CD4-positive, alpha-beta T cell treated with Interleukin-21 for 1 hour (primary cell): ENCODE results near the gene DYNLT1.
"Not testable (repeated sequence)": the region's sequence is repeated elsewhere in the genome, so short reads cannot be mapped to it uniquely, and the experiment has no call there.

Source experiments
- DNase-seq: peaks from one replicate; pipeline ENCODE4 v3.0.0-alpha.2; 2020

The DYNLT1 gene

DNA sequence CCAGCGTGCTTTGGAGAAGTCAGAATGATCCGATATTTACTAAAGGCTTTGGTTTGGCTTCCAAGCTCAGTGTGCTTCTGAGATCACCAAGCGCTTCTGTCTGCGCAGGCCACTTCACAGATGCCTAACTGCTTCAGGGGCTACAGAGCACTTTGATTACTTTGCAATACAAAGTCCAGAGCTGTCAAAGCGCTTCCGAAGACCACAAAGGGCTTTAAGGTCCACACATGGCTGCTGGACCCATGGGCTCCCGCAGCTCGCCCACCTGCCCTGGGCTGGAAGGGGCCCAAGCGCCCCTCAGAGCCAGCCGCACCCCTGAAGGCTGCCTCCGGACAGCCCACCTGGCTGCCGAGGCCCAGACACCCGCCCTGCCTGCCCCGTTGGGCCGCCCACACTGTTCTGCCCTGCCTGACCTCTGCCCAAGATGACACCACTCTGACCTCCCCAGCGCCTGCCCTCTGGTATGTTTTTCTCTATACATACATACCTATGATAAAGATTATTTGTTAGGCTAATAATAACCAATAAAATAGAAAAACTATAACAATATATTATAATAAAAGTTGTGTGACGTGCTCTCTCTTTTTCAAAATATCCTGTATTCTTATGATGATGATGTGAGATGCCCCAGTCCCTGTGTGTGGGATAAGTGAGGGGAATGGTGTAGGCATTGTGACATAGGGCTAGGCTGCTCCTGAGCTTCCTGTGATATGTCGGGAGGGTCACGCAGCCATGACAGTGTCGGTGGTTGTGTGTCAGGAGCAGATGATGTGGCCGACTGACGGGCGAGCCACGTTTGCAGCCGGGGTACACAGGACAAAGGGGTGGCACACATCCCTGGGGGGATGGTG, 22.6 kb downstream of the DYNLT1 start:
- DNase-seq = no peak

DNA sequence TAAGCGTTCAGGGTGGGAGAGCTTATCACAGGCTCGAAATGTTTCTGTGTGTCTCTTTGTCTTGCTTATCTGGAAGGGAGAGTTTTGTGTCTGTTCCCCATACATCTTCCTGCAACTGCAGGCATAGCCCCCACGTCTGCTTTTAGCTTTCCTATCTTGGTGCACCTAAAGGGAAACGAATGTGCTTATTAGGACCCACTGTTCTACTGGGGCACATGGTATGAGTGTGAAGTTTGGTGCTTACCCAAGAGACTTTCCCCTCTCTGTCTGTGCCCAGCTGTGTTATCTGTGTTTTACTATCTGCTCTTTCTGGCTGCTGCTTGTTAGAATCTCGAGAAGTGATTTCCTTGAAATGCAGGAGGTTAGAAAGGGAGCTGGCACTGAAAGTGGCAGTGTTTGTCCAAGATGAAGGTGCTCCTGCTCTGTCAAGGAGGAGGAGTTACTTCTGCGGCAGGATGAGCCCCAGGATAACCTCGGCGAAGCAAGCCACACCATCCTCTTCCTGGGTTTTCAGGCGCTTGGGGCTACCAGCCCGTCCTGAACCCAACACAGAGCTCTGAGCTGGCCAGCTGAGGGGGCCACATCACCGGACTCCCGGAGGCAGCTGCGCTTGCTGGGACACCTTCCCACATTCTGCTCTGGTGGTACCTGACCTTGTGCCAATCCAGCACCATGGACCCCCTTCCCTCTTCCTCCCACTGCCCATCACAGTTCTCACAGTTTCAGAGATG, 23.4 kb downstream of the DYNLT1 start:
- DNase-seq = no peak

DNA sequence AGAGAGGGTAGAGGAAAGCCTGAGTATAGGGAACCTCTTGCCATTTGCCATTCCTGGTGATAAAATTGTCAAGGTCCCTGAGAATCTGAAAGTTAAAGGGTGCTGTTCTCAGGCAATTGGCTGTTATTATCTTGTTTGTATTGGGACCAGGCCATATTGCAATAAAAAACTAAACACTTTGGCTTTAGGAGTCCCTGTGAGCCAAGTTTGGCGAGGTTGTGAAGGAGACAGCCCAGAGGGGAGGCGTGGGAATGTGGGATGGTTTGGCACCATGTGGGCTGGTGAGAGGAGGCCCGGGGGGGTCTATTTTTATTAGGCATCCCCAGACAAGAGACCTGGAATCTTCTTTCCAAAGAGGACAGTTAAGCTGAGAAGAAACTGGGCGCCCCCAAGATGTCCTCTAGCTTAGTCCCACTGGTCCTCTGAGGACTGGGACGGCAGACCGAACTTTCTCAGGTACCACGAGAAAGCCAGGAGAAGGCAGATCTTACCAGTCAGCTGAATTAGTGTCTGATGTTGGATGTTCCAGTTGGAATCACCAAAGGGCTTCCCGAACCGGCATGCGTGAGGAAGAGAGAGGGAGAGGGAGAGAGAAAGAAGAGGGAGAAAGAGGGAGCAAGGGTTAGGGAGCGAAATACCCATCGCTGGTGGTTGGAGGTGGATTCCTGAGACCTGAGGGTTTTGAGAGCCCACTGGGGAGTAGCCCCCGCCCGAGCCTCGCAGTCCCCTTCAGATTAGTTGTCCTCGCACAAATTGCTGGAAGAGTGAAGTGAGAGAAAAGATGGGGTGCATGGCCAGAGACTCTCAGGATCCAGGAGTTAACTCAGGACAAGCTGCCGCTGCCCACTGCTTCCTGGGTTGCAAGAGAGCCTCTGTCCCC, 24.4 kb downstream of the DYNLT1 start:
- DNase-seq = no peak

DNA sequence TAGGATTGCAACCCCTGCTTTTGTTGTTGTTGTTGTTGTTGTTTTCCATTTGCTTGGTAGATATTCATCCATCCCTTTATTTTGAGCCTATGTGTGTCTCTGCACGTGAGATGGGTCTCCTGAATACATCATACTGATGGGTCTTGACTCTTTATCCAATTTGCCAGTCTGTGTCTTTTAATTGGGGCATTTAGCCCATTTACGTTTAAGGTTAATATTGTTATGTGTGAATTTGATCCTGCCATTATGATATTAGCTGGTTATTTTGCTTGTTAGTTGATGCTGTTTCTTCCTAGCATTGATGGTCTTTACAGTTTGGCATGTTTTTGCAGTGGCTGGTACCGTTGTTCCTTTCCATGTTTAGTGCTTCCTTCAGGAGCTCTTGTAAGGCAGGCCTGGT, 26.3 kb downstream of the DYNLT1 start:
- DNase-seq = not testable (repeated sequence)

DNA sequence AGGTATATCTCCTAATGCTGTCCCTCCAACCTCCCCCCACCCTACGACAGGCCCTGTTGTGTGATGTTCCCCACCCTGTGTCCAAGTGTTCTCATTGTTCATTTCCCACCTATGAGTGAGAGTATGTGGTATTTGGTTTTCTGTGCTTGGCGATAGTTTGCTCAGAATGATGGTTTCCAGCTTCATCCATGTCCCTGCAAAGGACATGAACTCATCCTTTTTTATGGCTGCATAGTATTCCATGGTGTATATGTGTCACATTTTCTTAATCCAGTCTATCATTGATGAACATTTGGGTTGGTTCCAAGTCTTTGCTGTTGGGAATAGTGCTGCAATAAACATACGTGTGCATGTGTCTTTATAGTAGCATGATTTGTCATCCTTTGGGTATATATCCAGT, 29.9 kb downstream of the DYNLT1 start:
- DNase-seq = not testable (repeated sequence)

DNA sequence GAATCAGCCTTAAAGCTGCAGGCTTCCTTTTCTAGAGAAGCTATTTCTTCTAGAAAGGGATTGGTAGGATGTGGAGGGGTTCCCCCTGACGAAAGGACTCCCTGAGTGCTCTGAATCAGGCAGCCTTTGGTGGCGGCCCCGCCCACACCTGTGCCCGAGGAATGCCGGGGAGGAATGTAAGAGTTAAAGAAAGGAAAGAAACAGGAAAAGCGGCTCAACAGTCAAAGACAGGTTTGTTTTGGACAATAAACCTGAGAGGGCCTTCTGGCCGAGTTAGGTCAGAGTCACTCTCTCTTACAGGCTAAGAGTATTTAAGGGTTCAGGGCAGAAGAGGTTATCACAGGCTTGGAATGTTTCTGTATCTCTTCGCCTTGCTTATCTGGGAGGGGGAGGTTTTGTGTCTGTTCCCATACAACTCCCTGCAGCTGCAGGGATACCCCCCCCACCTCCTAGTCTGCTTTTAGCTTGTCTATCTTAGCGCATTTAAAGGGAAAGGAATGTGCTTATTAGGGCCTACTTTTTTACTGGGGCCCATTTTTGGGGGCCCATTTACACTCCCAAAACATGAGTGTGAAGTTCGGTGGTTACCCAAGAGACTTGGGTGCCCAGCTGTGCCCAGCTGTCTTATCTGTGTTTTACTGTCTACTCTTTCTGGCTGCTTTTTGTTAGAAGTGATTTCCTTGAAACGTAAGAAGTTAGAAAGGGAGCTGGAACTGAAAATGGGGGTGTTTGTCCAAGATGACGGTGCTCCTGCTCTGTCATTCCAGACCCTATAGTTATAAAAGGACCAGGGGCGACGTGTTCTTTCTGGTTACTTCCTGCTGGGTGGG, 32.8 kb downstream of the DYNLT1 start:
- DNase-seq = no peak

DNA sequence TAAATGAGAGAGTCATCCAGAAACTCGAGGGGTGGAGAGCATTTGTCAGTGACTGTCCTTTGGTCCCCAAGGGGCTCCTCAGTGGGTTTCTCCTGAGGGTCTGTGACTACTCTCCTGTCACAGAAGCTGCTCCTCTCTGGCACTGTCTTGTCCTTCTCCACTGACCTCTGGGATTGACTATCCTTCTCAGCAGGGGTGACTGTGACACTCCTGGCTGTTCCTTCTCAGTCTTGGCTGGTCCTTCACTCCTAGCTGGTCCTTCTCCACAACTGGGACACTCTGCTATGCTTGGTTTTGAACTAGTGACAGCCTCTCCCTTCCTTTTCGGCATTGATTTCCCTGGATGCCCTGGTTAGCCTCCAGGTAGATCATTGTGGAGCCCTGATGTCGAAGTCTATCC, 33.5 kb downstream of the DYNLT1 start:
- no peak for DNase-seq

DNA sequence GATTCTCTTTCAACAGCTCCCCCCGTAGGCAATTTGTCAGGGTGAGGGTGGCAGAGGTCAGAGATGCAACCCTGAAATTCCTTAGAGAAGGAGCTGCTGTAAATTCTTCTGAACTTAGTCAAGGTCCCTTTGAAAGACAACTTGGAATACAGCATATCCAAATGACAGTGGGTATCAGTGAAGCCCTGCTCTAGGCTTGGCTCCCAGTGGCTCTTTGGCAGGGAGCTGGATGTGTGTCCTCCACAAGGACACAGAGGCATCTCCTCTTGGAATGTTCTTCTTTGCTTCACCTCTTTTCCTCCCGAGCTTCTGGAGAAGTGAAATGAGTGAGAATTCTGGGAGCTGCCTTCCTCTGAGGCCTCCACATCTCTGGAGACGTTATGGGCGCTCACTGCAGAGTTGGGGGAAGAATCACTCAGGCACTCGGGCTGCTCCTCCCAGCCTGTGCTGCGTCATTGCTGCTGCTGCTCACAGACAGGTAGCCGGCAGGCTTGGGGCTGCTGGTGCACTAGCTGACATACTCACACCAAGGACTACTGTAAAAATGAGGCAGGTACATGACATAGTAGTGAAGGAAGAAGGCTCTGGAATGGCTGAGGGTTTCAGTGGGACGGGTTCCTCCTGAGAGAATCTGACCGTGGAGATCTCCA, 34.1 kb downstream of the DYNLT1 start:
- DNase-seq = no peak

DNA sequence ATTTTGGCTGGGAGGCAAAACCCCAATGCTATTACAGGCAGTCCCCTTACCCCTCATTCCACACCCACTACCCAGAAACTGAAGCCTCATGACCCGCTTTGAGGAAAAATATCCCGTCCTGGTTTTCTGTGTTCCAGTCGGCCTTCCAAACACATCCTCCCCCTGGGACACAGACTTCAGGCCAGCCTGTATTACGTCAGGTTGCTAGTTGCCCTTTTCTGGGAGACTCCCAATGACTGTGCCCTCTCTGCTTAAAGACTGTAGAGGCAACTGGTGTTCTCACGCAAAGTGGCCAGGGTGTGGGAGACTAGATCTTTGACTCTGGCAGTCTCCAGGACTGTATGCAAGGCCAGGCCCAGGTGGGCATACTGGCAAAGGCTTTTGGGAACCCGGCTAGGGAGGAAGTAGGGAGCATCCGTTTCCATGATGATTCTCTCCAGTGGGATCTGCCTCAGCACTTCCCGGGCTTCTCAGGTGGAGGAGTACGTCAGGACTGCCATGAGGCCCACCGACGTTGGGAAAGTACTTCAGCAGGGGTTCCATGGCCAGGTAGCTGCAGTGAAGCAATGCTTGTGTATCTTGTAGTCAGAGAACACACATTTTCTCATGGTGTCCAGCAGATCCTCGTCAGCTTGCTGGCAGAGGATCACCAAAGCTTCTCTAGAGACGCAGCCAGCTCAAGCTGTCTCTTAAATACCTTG, 34.9 kb downstream of the DYNLT1 start:
- DNase-seq = no peak

DNA sequence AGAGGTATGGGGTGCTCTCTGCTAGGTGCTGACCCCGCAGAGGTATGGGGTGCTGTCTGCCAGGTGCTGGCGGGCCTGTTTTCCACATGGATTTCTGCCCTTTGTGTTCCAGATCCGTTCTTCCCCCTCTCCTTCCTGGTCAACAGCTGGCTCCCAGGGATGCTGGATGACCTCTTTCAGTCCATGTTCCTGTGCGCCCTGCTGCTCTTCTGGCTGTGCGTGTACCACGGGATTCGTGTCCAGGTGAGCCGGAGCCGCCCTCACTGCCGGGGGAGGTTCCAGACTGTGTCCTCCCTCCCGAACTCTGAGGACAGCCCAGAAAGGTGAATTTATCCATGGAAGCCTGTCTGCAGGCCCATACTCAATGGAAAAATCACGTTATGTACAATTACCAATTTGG, 36.3 kb downstream of the DYNLT1 start:
- no peak for DNase-seq

DNA sequence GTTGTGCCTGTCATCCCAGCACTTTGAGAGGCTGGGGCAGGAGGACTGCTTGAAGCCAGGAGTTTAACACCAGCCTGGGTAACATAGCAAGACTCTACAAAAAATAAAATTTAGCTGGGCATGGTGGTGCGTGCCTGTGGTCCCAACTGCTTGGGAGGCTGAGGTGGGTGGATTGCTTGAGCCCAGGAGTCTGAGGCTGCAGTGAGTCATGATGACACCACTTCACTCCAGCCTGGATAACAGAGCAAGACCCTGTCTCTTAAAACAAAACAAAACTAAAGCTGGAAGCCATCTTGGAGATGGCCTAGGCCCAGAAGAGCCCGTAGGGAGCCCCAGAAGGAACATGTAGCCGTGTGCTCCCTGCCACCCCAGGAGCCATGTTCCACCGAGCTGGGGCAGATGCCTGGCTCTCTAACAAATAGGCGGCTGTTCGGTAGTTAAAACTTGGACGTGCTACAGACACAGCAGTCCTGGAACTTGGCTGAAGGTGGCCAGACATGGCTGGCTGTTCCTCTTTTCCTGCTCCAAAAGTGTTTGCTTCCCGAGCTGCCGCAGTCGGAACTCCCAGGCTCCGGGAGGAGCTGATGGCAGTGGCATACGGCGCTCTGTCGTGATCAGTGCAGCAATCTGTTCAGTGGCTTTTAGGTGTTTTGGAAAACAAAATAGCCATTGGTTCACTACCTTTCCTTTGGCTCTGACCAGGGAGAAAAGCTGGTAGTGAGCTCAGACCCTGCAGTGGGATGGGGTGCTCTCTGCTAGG, 37.0 kb downstream of the DYNLT1 start:
- DNase-seq = no peak

DNA sequence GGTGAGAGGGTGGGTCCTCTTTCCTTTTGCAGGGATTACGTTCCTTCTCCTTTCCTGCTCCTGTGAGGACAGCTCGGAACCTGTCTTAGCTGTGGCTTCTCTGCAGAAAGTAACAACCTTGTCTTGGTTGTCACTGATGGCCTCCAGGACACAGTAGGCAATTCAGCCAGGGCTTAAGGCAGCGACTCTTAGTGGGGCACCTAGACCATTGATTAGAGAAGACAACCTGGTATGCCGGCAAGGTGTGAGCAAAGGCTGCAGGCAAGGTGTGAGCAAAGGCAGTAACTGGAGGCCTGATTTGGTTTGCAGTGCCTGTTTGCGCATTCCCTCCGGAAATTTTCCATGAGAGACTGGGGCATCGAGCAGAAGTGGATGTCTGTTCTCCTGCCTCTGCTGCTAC, 37.6 kb downstream of the DYNLT1 start:
- no peak for DNase-seq

DNA sequence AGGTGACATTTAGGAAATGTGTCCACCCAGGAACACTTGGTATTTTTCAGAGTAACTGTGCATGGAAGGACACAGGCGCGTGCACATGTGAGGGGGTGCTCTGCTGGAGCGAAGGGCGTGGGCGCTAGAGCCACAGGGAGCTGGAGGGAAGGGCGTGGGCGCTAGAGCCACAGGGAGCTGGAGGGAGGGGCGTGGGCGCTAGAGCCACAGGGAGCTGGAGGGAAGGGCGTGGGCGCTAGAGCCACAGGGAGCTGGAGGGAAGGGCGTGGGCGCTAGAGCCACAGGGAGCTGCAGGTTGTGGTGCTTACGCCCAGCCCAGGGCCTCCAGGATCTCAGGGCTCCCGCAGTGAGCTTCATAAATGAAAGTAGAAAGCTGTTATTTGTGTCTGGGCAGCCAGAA, 38.5 kb downstream of the DYNLT1 start:
- DNase-seq = not testable (repeated sequence)

DNA sequence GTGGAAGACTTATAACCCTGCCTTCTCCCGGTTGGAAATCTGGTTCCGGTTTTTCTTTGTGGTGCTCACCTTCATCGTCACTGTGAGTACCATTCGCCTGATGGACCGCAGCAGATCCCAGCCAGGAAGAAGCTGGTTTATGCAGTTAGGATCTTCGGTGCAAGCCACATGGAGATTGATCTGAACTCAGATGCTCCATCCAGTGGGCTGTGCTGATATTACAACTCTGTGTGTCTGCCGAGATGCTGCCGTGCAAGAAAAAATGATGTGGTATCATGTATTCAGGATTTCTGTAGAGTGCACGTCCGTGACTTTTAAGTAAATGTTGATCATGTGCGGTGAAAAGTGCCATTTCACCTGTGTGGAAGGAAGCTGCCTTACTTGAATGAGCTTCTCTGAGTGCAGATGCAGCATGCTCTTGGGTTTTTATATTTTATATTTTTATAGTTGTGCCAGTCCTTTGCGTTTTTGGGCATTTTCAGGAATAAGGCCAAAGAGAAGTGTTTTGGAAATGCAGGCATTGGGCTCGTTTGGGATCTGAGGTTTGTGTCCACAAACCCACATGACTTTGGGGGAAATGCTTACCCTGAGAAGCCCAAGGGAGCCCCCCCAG, 39.2 kb downstream of the DYNLT1 start:
- peak; percentile 62 for DNase-seq

DNA sequence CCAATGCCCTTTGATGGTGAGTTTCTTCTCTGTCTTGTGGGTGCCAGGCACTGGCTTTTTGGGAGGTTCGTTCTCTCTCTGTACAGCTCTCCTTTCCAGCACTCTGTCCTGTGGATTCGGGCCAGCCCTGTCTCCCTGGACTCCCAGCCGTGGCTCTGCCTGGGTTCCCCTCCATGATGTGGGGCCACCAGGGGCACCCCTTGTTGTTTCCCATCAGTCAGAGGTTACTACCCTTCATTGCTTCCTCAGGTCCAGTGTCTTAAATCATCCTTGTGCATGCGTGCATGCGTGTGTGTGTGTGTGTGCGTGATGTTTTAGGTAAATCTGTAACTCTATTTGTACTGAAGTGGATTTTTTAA, 40.5 kb downstream of the DYNLT1 start:
- no peak for DNase-seq

DNA sequence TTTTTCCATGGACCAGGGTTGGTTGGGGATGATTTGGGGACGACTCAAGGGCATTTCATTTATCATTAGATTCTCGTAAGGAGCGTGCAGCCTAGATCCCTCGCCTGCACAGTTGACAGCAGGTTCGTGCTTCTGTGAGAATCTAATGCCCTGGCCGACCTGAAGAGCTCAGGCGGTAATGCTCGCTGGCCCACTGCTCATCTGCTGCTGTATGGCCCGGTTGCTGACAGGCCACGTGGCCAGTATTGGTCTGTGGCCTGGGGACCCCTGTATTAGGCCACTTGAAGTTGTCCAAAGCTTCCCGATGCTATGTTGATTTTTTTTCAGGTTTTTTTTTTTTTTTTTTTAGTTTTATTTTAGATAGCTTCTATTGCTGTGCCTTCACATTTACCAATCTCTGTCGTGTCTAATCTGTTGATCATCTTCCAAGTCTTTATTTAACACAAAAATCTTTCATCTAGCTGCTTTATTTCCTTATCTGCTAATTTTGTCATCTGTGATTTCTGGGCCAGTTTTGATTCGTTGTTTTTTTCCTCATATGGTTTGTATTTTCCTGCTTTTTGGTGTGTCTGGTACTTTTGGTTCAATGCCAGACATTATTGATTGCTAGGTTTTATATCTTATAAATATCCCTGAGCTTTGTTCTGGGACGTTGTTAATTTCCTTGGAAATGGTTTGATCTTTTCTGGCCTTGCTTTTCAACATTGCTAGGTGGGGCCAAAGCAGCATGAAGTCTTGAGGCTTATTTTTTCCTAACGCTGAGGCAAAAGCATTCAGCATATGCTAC, 41.1 kb downstream of the DYNLT1 start:
- DNase-seq = no peak

DNA sequence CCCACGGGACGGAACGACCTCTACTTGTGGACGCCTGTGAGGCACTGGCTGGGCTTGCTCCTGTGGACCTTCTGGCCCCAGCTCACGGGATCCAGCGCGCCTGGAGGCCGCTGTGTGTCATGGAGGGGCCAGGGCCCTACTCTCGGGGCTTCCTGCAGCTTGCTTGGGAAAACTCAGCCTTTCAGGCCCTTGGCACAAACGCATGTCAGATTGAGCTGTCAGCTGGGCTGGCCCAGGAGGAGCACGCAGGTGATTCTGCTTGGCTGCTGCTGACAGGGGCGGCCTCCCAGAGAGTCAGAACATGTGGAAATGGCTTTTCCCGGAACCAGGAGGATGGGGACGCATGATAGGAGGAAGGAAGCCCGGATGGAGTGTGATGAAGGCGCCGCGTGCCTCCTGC, 44.9 kb downstream of the DYNLT1 start:
- no peak for DNase-seq

DNA sequence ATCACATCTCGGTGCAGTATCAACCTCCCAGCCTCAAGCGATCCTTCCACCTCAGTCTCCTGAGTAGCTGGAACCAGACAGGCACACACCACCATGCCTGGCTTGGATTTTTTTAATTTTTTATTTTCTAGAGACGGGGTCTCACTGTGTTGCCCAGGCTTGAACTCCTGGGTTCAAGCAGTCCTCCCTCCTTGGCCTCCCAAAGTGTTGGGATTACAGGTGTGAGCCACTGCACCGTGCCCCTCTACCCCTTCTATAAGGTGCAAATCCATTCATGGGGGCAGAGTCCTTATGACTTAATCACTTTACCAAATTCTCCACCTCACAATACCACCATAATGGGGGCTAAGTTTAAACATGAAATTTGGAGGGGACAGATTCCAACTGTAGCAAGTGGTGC, 47.0 kb downstream of the DYNLT1 start:
- no peak for DNase-seq

DNA sequence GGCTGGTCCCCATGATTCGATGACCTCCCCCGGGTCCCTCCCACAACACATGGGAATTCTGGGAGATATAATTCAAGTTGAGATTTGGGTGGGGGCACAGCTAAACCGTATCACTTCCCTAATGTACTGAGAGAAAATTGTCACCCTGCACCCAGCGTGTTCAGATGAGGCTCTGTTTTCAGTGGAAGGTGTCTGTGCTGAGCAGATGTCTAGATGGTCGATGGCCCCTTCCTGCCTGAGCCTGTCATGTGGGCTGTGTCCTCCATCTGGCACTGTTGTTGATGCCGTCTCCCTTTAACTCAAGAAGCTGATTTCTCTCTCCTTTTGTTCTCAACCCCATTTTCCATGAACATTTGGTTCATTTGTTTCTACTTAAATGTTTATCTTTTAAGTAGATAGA, 47.7 kb downstream of the DYNLT1 start:
- no peak for DNase-seq
